ENCODE results near the gene PPP3CA. TPM values are rescaled to one million over a fixed set of nuclear protein-coding genes. Genes with fewer than 3 reads are reported as not detected.

Gene PPP3CA
- total RNA-seq, 1 donor = 64.4 TPM

DNA sequence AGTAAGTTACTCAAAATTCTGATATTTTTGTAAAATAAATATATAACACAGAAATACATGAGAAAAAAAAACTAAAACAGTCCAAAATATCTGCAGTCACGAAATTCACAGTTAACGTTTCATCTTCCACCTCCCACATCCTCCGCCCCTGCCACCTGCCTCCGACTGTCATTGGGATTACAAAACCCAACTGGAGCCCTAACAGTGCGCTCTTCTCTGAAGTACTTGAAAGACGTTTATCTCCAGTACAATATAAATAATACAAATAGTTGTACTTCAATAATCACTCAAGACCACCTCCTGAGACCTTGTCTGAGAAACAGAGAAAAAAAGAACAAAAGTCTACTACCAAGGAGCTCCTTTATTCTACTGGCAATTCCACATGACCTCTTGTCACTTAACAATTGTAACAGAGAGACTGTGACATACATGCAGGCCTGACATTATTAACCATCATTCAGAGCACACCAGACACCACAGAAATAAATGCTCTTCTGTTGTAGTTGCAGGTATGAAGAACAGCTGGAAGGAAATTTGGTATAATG lies 280.6 kb downstream of the PPP3CA start:
- TF ChIP-seq, protein P1, sequence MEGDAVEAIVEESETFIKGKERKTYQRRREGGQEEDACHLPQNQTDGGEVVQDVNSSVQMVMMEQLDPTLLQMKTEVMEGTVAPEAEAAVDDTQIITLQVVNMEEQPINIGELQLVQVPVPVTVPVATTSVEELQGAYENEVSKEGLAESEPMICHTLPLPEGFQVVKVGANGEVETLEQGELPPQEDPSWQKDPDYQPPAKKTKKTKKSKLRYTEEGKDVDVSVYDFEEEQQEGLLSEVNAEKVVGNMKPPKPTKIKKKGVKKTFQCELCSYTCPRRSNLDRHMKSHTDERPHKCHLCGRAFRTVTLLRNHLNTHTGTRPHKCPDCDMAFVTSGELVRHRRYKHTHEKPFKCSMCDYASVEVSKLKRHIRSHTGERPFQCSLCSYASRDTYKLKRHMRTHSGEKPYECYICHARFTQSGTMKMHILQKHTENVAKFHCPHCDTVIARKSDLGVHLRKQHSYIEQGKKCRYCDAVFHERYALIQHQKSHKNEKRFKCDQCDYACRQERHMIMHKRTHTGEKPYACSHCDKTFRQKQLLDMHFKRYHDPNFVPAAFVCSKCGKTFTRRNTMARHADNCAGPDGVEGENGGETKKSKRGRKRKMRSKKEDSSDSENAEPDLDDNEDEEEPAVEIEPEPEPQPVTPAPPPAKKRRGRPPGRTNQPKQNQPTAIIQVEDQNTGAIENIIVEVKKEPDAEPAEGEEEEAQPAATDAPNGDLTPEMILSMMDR (IDR thresholded peaks at IDR 0.05; ENCODE audit: insufficient read depth, low read length) = no peak
- DNase-seq (ENCODE audit: low read depth) = no peak
- H3K4me3 ChIP-seq (ENCODE audit: low read depth, low read length) = no peak overlapping the region

DNA sequence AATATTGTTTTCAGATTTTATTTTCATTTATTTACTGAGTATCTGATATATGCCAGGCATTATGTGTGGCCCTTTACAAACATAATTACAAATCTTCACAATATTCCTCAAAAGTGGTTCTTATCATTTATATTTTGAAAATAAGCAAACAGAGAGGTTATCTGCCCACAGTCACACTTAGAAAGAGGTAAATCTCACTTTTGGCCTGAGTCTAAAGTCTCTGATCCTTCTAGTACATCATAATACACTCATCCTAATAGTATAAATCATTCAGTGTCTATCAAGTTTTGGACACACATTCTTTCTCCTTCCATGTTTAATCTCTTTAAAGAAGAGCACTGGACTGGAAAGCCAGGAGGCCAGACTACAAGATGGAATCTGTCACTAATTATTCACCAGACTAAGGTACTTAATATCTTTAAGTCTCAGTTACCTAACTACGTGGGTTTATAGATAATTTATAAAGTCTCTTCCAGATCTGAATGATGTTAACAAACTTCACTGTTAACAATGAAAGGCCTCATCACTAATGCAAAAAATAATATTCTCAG lies 281.3 kb downstream of the PPP3CA start:
- no peak overlapping the region for H3K4me3 ChIP-seq (ENCODE audit: low read depth, low read length)
- TF ChIP-seq, protein P1 (IDR thresholded peaks at IDR 0.05; ENCODE audit: insufficient read depth, low read length) = no peak
- DNase-seq (ENCODE audit: low read depth) = no peak

DNA sequence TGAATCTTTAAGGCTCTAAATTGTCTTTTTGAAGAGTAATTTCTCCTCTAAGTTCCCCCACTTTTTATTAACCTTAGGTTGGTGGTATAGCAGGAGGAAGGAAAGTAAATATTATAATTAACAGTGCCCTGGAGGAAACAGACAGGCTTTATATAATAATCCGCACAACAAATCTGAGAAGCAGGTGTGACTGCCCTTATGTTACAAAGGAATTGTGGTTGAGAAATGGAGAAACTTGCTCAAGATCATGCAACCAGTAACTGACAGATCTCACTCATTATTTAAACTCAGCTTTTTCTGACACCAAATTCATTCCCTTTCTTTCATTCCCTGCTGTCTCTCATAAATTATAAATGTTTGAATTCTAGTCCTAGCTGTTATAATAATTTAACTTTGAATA lies 282.0 kb downstream of the PPP3CA start:
- no peak overlapping the region for H3K4me3 ChIP-seq (ENCODE audit: low read depth, low read length)
- DNase-seq (ENCODE audit: low read depth) = no peak
- TF ChIP-seq, protein P1 (IDR thresholded peaks at IDR 0.05; ENCODE audit: insufficient read depth, low read length) = no peak

DNA sequence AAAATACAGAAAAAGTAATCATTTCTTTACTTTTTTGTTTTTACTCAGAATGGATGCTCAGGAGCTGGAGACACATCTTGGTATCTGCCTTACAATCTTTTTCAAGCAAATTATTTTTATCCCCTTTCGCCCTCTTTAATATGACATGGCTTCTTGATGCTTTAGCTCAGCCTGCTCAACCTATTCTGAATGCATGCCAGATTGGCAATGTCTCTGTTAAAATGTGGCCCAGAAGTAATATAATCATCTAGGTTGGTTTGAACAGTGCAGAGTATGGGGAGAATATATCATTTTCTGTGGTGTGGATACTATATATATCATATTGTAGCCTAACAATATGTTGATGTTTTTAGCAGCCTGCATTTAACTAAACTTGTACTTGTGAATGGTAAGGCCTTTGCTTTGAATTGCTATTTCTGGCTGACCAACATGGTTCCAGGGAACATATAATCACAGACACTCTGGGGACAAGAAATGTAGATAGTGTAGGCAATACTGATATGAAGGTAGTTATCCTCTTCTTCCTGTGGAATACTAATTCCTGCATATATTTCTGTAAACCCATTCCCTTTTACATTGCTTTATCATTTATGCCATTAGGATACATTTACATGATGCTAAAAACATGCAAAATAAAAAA lies 282.7 kb downstream of the PPP3CA start:
- TF ChIP-seq, protein P1 (IDR thresholded peaks at IDR 0.05; ENCODE audit: insufficient read depth, low read length) = no peak
- no peak overlapping the region for H3K4me3 ChIP-seq (ENCODE audit: low read depth, low read length)
- no peak for DNase-seq (ENCODE audit: low read depth)

DNA sequence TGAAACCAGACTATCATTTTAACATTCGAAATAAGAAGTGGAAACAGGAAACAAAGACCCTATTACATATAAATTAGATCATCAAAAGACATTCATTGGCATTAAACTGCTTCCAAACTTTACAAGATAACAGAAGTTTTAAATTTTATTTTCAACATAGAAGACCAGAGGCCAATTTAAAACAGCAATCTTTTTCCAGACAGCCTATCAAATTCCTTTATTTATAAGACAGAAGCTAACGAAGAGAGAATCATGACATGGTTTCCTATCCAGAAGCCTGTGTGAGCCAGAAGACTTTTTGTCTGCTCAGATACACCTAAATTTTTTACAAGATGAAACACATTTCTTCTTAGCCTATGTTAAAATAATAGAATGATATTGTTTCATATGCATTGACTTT lies 291.9 kb downstream of the PPP3CA start:
- H3K4me3 ChIP-seq (ENCODE audit: low read depth, low read length) = no peak overlapping the region
- no peak for DNase-seq (ENCODE audit: low read depth)
- TF ChIP-seq, protein P1 (IDR thresholded peaks at IDR 0.05; ENCODE audit: insufficient read depth, low read length) = no peak

DNA sequence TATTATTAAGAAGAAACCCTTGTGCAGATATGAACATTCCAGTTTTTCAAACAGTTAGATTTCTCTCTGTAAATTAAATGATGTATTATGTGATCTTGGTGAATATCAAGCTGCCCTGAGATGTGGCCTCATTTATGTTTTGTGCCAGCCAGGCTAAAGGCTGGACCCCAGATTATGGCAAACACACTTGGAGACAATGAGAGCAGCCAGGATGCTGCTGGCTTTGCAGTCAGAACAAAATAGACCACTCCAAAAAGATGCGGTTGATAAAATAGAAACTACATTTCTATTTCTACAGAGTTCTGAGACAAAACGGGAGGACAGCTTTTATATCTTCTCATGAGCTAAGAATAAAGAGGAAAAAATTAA lies 296.5 kb downstream of the PPP3CA start:
- TF ChIP-seq, protein P1 (IDR thresholded peaks at IDR 0.05; ENCODE audit: insufficient read depth, low read length) = no peak
- H3K4me3 ChIP-seq (ENCODE audit: low read depth, low read length) = no peak overlapping the region
- no peak for DNase-seq (ENCODE audit: low read depth)

All from fibroblast of the aortic adventitia (primary cell).